Lower leg skin (tissue), 3 donors: Measurements from ENCODE around the gene SKAP1.

Experiments
- POLR2A ChIP-seq, 2 donors: fragments of 450-650 bp; IDR thresholded peaks; one replicate each; pipeline ENCODE4 v1.6.1; 2016 to 2017; ENCODE audit warnings: antibody characterized with exemption in 2 of 2, mild to moderate bottlenecking in 1 of 2, moderate library complexity in 1 of 2
- TF ChIP-seq, protein P1 (sequence below), 3 donors: fragments of 450-650 bp; IDR thresholded peaks; one replicate each; pipeline ENCODE4 v1.5.1; 2016; ENCODE audit warnings: antibody characterized with exemption in 3 of 3, mild to moderate bottlenecking in 3 of 3, moderate library complexity in 2 of 3

DNA sequence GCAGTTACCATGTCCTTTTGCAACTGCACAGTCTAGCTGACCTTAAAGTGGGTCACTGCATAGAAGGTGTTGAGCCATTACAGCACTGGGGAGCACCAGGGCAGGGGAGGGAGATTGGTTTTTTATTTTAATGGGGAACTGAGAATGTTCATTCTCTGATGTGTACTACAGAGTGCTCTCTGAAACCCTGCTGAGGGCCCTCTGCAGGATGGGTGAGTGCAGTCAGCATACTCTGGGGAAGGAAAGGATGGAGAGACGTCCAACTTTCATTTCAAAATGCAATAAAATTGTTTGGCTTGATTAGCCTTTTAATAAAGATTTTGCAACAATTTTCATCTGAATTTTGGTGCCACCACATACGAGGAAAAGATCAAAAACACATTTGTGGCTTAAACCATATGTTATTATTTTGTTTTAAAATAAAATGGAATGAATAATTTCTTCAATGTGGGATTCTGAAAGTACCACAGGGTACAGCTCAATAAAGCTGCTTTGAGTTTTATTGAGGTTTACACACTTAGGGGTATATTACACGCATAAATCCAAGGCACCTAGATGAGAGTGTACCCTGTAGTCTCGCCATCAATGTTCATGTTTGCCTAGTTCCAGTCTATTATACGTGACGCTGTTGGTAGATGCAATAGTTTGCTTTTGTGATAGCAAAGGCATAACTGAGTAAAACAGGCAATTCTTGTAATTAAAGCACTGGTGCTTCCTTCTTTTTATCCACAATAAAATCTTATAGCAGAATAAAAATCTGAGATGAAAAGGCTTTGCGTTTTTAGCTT, 249.0 kb downstream of the SKAP1 start:
- TF ChIP-seq, protein P1, sequence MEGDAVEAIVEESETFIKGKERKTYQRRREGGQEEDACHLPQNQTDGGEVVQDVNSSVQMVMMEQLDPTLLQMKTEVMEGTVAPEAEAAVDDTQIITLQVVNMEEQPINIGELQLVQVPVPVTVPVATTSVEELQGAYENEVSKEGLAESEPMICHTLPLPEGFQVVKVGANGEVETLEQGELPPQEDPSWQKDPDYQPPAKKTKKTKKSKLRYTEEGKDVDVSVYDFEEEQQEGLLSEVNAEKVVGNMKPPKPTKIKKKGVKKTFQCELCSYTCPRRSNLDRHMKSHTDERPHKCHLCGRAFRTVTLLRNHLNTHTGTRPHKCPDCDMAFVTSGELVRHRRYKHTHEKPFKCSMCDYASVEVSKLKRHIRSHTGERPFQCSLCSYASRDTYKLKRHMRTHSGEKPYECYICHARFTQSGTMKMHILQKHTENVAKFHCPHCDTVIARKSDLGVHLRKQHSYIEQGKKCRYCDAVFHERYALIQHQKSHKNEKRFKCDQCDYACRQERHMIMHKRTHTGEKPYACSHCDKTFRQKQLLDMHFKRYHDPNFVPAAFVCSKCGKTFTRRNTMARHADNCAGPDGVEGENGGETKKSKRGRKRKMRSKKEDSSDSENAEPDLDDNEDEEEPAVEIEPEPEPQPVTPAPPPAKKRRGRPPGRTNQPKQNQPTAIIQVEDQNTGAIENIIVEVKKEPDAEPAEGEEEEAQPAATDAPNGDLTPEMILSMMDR (IDR thresholded peaks at IDR 0.05) = no peak
- TF ChIP-seq POLR2A (IDR thresholded peaks at IDR 0.05) = no peak
